Mesenchymal stem cell (in vitro differentiated cells and primary cell): ENCODE results near the gene PID1.
A peak's percentile ranks its signal among the peaks of the same experiment; 100 is the strongest.

Source experiments
- DNase-seq: peaks from one replicate; pipeline ENCODE4 v3.0.0-alpha.2; 2013
- H2AFZ ChIP-seq: one replicate; pipeline ENCODE4 v1.6.1; 2013; ENCODE audit warnings: low read depth, mild to moderate bottlenecking, control low read depth, inconsistent platforms, low read length, moderate library complexity
- H2AK5ac ChIP-seq: 2 replicates; pipeline ENCODE4 v1.6.1; 2013; ENCODE audit warnings: low read length, moderate library complexity, mild to moderate bottlenecking, inconsistent platforms; ENCODE audit not compliant: severe bottlenecking
- H2BK120ac ChIP-seq: one replicate; pipeline ENCODE4 v1.6.1; 2013; ENCODE audit warnings: low read depth, mild to moderate bottlenecking, inconsistent platforms, low read length, moderate library complexity
- H2BK12ac ChIP-seq, 2 experiments: one replicate each; pipeline ENCODE4 v1.6.1; 2013; ENCODE audit warnings: inconsistent platforms in 2 of 2, low read length in 2 of 2, mild to moderate bottlenecking in 2 of 2, moderate library complexity in 2 of 2, control low read depth in 1 of 2
- H2BK15ac ChIP-seq: one replicate; pipeline ENCODE4 v1.6.1; 2013; ENCODE audit warnings: mild to moderate bottlenecking, low read depth, inconsistent platforms; ENCODE audit not compliant: poor library complexity, severe bottlenecking
- H2BK5ac ChIP-seq: 2 replicates; pipeline ENCODE4 v1.6.1; 2013; ENCODE audit warnings: low read depth, mild to moderate bottlenecking, low read length, control low read depth, inconsistent platforms; ENCODE audit not compliant: poor library complexity, severe bottlenecking
- H3K14ac ChIP-seq, 2 experiments: one replicate each; pipeline ENCODE4 v1.6.1; 2013; ENCODE audit warnings: inconsistent platforms in 2 of 2, low read length in 2 of 2, control low read depth in 1 of 2, mild to moderate bottlenecking in 1 of 2, moderate library complexity in 1 of 2
- H3K18ac ChIP-seq, 2 experiments: one replicate each; pipeline ENCODE4 v1.6.1; 2013; ENCODE audit warnings: inconsistent platforms in 2 of 2, low read length in 2 of 2, control low read depth in 1 of 2, low read depth in 1 of 2, mild to moderate bottlenecking in 1 of 2
- H3K23ac ChIP-seq, 2 experiments: one replicate each; pipeline ENCODE4 v1.6.1; 2013; ENCODE audit warnings: inconsistent platforms in 2 of 2, low read length in 2 of 2, mild to moderate bottlenecking in 2 of 2, moderate library complexity in 2 of 2, control low read depth in 1 of 2
- H3K27ac ChIP-seq: 2 replicates; pipeline ENCODE4 v1.5.1; 2013; ENCODE audit warnings: mild to moderate bottlenecking, moderate library complexity, low read length, control low read depth, inconsistent platforms; ENCODE audit not compliant: poor library complexity, severe bottlenecking
- H3K27me3 ChIP-seq, 2 experiments: 2 replicates each; pipeline versions ENCODE4 v1.6.1 to v1.7.0; 2013; ENCODE audit warnings: low read length in 2 of 2, mild to moderate bottlenecking in 2 of 2, moderate library complexity in 2 of 2, control low read depth in 1 of 2, inconsistent platforms in 1 of 2; ENCODE audit not compliant: control insufficient read depth in 1 of 2, insufficient read depth in 1 of 2
- H3K36me3 ChIP-seq, 2 experiments: 2 replicates each; pipeline versions ENCODE4 v1.6.1 to v1.7.0; 2013; ENCODE audit warnings: low read length in 2 of 2, control low read depth in 1 of 2, inconsistent platforms in 1 of 2, low read depth in 1 of 2, mild to moderate bottlenecking in 1 of 2; ENCODE audit not compliant: insufficient read depth in 2 of 2, control insufficient read depth in 1 of 2
- H3K4ac ChIP-seq, 2 experiments: one replicate each; pipeline ENCODE4 v1.6.1; 2013; ENCODE audit warnings: inconsistent platforms in 2 of 2, low read length in 2 of 2, mild to moderate bottlenecking in 2 of 2, moderate library complexity in 2 of 2, control low read depth in 1 of 2, low read depth in 1 of 2
- H3K4me1 ChIP-seq: 2 replicates; pipeline ENCODE4 v1.6.1; 2013; ENCODE audit warnings: low read depth, low read length, control low read depth; ENCODE audit not compliant: control insufficient read depth, insufficient read depth
- H3K4me2 ChIP-seq: 2 replicates; pipeline ENCODE4 v1.6.1; 2013; ENCODE audit warnings: low read length, mild to moderate bottlenecking, inconsistent platforms; ENCODE audit not compliant: poor library complexity, severe bottlenecking
- H3K4me3 ChIP-seq, 2 experiments: 2 replicates each; pipeline versions ENCODE4 v1.5.1 to v1.7.0; 2013; ENCODE audit warnings: low read length in 2 of 2, mild to moderate bottlenecking in 2 of 2, control low read depth in 1 of 2, low read depth in 1 of 2; ENCODE audit not compliant: insufficient read depth in 1 of 2
- H3K79me1 ChIP-seq: replicated peaks from 2 replicates; pipeline ENCODE4 v1.6.1; 2013; ENCODE audit warnings: mild to moderate bottlenecking, control low read depth, low read length, inconsistent platforms; ENCODE audit not compliant: poor library complexity, severe bottlenecking
- H3K9ac ChIP-seq: 2 replicates; pipeline ENCODE4 v1.7.0; 2013; ENCODE audit warnings: mild to moderate bottlenecking, low read length, moderate library complexity
- H3K9me3 ChIP-seq: 2 replicates; pipeline ENCODE4 v1.7.0; 2013; ENCODE audit warnings: mild to moderate bottlenecking, low read length; ENCODE audit not compliant: control insufficient read depth
- H4K8ac ChIP-seq: one replicate; pipeline ENCODE4 v1.6.1; 2013; ENCODE audit warnings: inconsistent platforms, mild to moderate bottlenecking, low read length, moderate library complexity
- H4K91ac ChIP-seq: one replicate; pipeline ENCODE4 v1.6.1; 2013; ENCODE audit warnings: mild to moderate bottlenecking, low read length, inconsistent platforms
- WGBS: methylation state at CpG from one replicate; pipeline ENCODE4 v1.1.7; 2013; ENCODE audit warnings: mixed read lengths; 5-methylcytosine and 5-hydroxymethylcytosine counted together

Gene PID1

DNA sequence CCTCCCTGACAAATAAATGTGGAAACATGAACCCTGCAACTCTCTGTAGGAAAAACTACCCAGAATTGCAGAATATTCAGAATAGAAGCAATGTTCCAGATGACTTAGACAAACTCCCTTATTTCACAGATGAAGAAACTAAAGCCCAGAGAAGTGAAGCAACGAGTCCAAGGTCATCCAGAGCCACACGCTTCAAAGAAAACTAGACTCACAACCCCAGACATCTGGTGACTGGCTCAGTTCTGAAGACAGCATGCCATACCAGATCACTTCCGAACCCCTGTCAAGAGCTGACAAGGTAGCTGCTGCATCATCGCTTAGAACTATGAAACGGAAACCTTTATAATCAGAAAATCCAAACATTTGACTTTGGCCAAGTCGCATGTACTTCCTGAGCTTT is 101.3 kb downstream of the PID1 start:
- Histone ChIP-seq H3K27ac (no peak overlapping the region), H2AFZ (no peak overlapping the region), H3K4me1 (no peaks in the 10 kb centered on the region), H3K4me3 (peak overlapping the region in 1 of 2 experiments; percentile 77), H3K36me3 (no peaks in the 10 kb centered on the region), H3K79me1 (no peaks in the 10 kb centered on the region), H3K27me3 (no peaks in the 10 kb centered on the region), H2BK15ac (no peak overlapping the region), H4K8ac (no peak overlapping the region), H3K14ac (no peak overlapping the region), H3K4me2 (no peak overlapping the region), H3K23ac (no peak overlapping the region), H4K91ac (no peak overlapping the region), H3K4ac (no peak overlapping the region), H2BK5ac (no peak overlapping the region), H2AK5ac (no peak overlapping the region), H3K18ac (no peak overlapping the region), H3K9ac (no peak overlapping the region), H3K9me3 (no peaks in the 10 kb centered on the region), H2BK12ac (no peak overlapping the region), H2BK120ac (no peak overlapping the region)
- WGBS = 71% methylated on average over 4 of the region's 6 CpGs
- DNase-seq = peak; percentile 51

DNA sequence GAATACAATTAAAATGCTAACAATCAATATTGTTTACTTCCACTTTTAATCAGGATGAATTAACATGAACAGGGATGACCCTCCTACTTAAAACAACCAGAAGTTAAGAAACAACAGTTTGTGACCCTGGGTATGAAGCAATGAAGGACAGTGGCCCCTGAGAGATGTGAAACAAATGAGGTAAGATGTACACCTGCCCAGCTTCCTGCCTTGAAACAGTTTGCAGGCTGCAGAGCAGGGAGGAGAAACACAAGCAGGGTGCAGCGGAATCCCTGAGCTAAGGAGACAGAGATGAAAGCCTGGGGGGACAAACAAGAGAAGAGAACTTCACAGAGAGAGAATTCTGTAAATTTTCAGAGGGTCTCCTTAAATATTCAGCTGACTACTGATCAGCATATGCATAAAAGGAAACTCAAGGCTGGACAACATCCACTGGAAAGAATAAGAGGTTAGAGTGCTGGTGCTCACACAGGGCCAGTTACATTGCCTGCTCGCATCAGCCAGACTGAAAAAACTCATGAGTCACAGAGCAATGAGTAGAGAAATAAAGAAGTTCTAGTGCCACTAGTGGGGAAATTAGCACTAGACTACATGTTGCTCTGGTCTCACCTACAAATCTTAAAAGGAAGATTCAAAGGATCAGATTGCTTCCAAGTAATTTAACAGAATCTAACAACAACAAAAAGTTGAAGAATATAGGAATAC is 106.4 kb downstream of the PID1 start:
- DNase-seq = peak; percentile 19
- 78% methylated on average over 2 of the region's 2 CpGs for WGBS
- Histone ChIP-seq H2BK15ac (no peak overlapping the region), H3K27ac (no peak overlapping the region), H3K9me3 (no peaks in the 10 kb centered on the region), H2BK120ac (no peak overlapping the region), H3K4me3 (no peak overlapping the region), H3K4ac (no peak overlapping the region), H3K27me3 (no peaks in the 10 kb centered on the region), H3K79me1 (no peaks in the 10 kb centered on the region), H3K4me2 (no peak overlapping the region), H3K18ac (no peak overlapping the region), H3K23ac (no peak overlapping the region), H3K36me3 (no peaks in the 10 kb centered on the region), H3K14ac (no peak overlapping the region), H4K8ac (no peak overlapping the region), H2BK12ac (no peak overlapping the region), H4K91ac (no peak overlapping the region), H3K9ac (no peak overlapping the region), H2BK5ac (no peak overlapping the region), H2AFZ (no peak overlapping the region), H2AK5ac (no peak overlapping the region), H3K4me1 (no peaks in the 10 kb centered on the region)

DNA sequence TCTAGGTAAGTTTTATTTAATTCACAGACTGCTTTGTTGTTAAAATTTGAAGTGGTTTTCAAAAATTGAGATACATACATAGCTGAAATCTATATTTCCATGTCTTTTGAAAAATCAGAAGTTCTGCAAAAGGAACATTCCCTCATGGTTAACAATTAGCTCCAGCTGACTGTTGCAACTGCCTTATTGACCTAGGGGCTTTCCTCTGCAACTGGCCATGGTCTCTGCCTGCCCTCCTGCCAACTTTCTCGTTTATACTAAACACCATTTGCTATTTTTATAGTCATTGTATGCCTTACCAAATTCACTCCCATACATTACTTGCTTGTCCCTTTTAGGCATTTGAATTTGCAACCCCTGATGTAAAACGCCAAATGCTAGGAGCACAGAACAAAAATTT is 107.2 kb downstream of the PID1 start:
- H3K4me2 ChIP-seq = no peak overlapping the region
- H2AFZ ChIP-seq = no peak overlapping the region
- no peaks in the 10 kb centered on the region for H3K79me1 ChIP-seq
- 10% methylated on average over 1 of the region's 2 CpGs for WGBS
- no peak overlapping the region for H3K27ac ChIP-seq
- no peak overlapping the region for H3K14ac ChIP-seq
- no peak overlapping the region for H3K4me3 ChIP-seq
- no peak overlapping the region for H2BK5ac ChIP-seq
- DNase-seq = no peak
- no peak overlapping the region for H3K23ac ChIP-seq
- H4K8ac ChIP-seq = no peak overlapping the region
- no peak overlapping the region for H3K9ac ChIP-seq
- no peak overlapping the region for H3K18ac ChIP-seq
- H2BK12ac ChIP-seq = no peak overlapping the region
- no peaks in the 10 kb centered on the region for H3K36me3 ChIP-seq
- H3K4me1 ChIP-seq = no peaks in the 10 kb centered on the region
- no peak overlapping the region for H2AK5ac ChIP-seq
- no peak overlapping the region for H3K4ac ChIP-seq
- H2BK120ac ChIP-seq = no peak overlapping the region
- H4K91ac ChIP-seq = no peak overlapping the region
- H3K27me3 ChIP-seq = no peaks in the 10 kb centered on the region
- H2BK15ac ChIP-seq = no peak overlapping the region
- no peaks in the 10 kb centered on the region for H3K9me3 ChIP-seq

DNA sequence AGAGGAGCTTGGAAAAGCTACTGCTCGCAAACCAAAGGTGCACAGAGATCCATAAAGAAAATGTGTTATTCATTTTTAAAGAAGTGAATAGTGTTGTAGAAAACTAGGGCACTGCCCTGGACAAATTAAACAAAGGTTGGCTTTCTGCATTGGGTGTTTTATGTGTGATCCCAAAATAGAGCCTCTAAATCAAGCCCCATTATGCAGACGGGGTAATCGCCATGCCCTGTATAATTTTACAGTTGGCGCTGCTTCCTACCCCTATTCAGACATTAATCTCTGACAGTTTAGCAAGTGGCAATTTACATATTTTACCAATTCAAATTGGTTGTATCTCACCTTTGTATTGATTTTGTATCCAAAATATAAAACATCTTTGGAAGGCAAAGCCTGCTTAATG is 109.1 kb downstream of the PID1 start:
- Histone ChIP-seq H3K4me3 (no peak overlapping the region), H4K8ac (no peak overlapping the region), H3K9ac (no peak overlapping the region), H2BK15ac (no peak overlapping the region), H3K18ac (no peak overlapping the region), H3K27ac (no peak overlapping the region), H3K36me3 (no peaks in the 10 kb centered on the region), H2BK5ac (no peak overlapping the region), H3K23ac (no peak overlapping the region), H3K4me1 (no peaks in the 10 kb centered on the region), H2BK120ac (no peak overlapping the region), H3K4ac (no peak overlapping the region), H2BK12ac (no peak overlapping the region), H3K14ac (no peak overlapping the region), H2AK5ac (no peak overlapping the region), H2AFZ (no peak overlapping the region), H3K27me3 (no peaks in the 10 kb centered on the region), H3K4me2 (no peak overlapping the region), H3K9me3 (no peaks in the 10 kb centered on the region), H3K79me1 (no peaks in the 10 kb centered on the region), H4K91ac (no peak overlapping the region)
- WGBS = 94% methylated on average over 2 of the region's 4 CpGs
- no peak for DNase-seq
